Measurements from ENCODE around the gene ACP4. TPM values are rescaled to one million over a fixed set of nuclear protein-coding genes. Genes with fewer than 3 reads are reported as not detected.

ACP4 gene
- total and polyA plus RNA-seq, 2 of the 13 experiments (the other 11 are each of a cell fraction or from before 2014, with no cell fraction given), result 0.08 TPM; not detected in 1

- no peak for TF ChIP-seq HINFP (CRISPR knock-in tag; IDR thresholded peaks at IDR 0.05; ENCODE audit: low read depth)
- 0 out of 2 replicates have a peak, but pooled peaks have one; percentile 29 for TF ChIP-seq ZNF331 (CRISPR knock-in tag; IDR thresholded peaks at IDR 0.05)
- no peak for TF ChIP-seq NFKBIZ (CRISPR knock-in tag; IDR thresholded peaks at IDR 0.05)
- no peak for TF ChIP-seq REST (IDR thresholded peaks at IDR 0.05; ENCODE audit: borderline replicate concordance in 1 of 2, low read depth in 1 of 2, low read length in 2 of 2)
- no peak for TF ChIP-seq ZNF317 (CRISPR knock-in tag; IDR thresholded peaks at IDR 0.05)
- TF ChIP-seq POLR2A (IDR thresholded peaks at IDR 0.05; ENCODE audit: insufficient read depth in 1 of 2, low read depth in 2 of 2, low read length in 2 of 2), result no peak
- TF ChIP-seq MNT (IDR thresholded peaks at IDR 0.05), result no peak
- no peak for TF ChIP-seq MXI1 (IDR thresholded peaks at IDR 0.05; ENCODE audit: borderline replicate concordance, low read depth, low read length)
- no peak for TF ChIP-seq NPAS2 (CRISPR knock-in tag; IDR thresholded peaks at IDR 0.05; ENCODE audit: borderline replicate concordance)
- no peak for TF ChIP-seq PHF5A (CRISPR knock-in tag; IDR thresholded peaks at IDR 0.05; ENCODE audit: low read depth, unreplicated experiment)
- no peak for TF ChIP-seq DR1 (CRISPR knock-in tag; IDR thresholded peaks at IDR 0.05)
- no peak for TF ChIP-seq MED13 (CRISPR knock-in tag; IDR thresholded peaks at IDR 0.05)
- peak; percentile 35; the same call in 1 of the 2 replicates for TF ChIP-seq GABPB1 (CRISPR knock-in tag; IDR thresholded peaks at IDR 0.05)
- peak; percentile 44; the same call in 1 of the 2 replicates for TF ChIP-seq ZNF281 (CRISPR knock-in tag; IDR thresholded peaks at IDR 0.05; ENCODE audit: borderline replicate concordance)
- 0 out of 2 replicates have a peak, but pooled peaks have one; percentile 17 for TF ChIP-seq ARID4A (CRISPR knock-in tag; IDR thresholded peaks at IDR 0.05; ENCODE audit: borderline replicate concordance)
Observed at GRCh38 chr19:50791594-50792271, 1.5 kb downstream of the ACP4 start (continued).

Data from HepG2 (cell line).